GM12801 (cell line): ENCODE measurements around the gene CD68.

Source experiments
- CTCF ChIP-seq: IDR thresholded peaks from one replicate; pipeline ENCODE4 v1.5.1; 2011; ENCODE audit warnings: control low read depth; ENCODE audit not compliant: insufficient read length; ENCODE audit errors: extremely low read depth

Gene CD68

GRCh38 chr17:7613769-7614424, 34.5 kb downstream of the CD68 start:
- no peak for TF ChIP-seq CTCF

- no peak for TF ChIP-seq CTCF
Measured at GRCh38 chr17:7614425-7615264, 35.2 kb downstream of the CD68 start, which contains the start of gene FXR2. Gene FXR2 (minus strand): TSS chr17:7614897. CDS start chr17:7614532, 365 bp downstream.

- TF ChIP-seq CTCF, result no peak
Measured at GRCh38 chr17:7615265-7615747, 35.9 kb downstream of the CD68 start.

GRCh38 chr17:7618608-7619007, 39.2 kb downstream of the CD68 start:
- TF ChIP-seq CTCF, result no peak

GRCh38 chr17:7620835-7621234, 41.4 kb downstream of the CD68 start:
- TF ChIP-seq CTCF, result no peak

- no peak for TF ChIP-seq CTCF
Measured at GRCh38 chr17:7623661-7624060, 44.2 kb downstream of the CD68 start.

GRCh38 chr17:7626307-7626706, 46.9 kb downstream of the CD68 start:
- no peak for TF ChIP-seq CTCF
